Skeletal muscle satellite cell (primary cell): ENCODE results near the gene KDR.

Experiments used
- H3K27me3 ChIP-seq: 2 replicates; pipeline ENCODE4 v1.7.0; 2013; ENCODE audit warnings: low read length; ENCODE audit not compliant: control insufficient read depth, insufficient read depth
- H3K36me3 ChIP-seq: 2 replicates; pipeline ENCODE4 v1.7.0; 2013; ENCODE audit warnings: mild to moderate bottlenecking, control low read depth, low read length; ENCODE audit not compliant: insufficient read depth
- H3K4me1 ChIP-seq: 2 replicates; pipeline ENCODE4 v1.7.0; 2013; ENCODE audit warnings: low read length; ENCODE audit not compliant: control insufficient read depth, insufficient read depth
- H3K4me2 ChIP-seq: 2 replicates; pipeline ENCODE4 v1.7.0; 2013; ENCODE audit warnings: mild to moderate bottlenecking, low read length
- H3K4me3 ChIP-seq: 2 replicates; pipeline ENCODE4 v1.7.0; 2013; ENCODE audit warnings: low read length
- H3K9ac ChIP-seq: 2 replicates; pipeline ENCODE4 v1.7.0; 2013; ENCODE audit warnings: mild to moderate bottlenecking, low read depth, low read length, moderate library complexity
- H3K9me3 ChIP-seq: replicated peaks from 2 replicates; pipeline ENCODE4 v1.7.0; 2013; ENCODE audit warnings: mild to moderate bottlenecking, control low read depth, low read length

KDR gene

GRCh38 chr4:55077577-55077976, 47.8 kb downstream of the KDR start:
- Histone ChIP-seq H3K4me1 (no peaks in the 10 kb centered on the region), H3K4me3 (no peak overlapping the region)

GRCh38 chr4:55075823-55076716, 49.3 kb downstream of the KDR start:
- Histone ChIP-seq H3K4me2 (no peak overlapping the region), H3K36me3 (no peaks in the 10 kb centered on the region), H3K4me3 (no peak overlapping the region), H3K9me3 (no peaks in the 10 kb centered on the region), H3K9ac (no peak overlapping the region), H3K4me1 (no peaks in the 10 kb centered on the region), H3K27me3 (peaks cover 4% of the 10 kb centered on the region)

More at GRCh38 chr4:55077577-55077976, 47.8 kb downstream of the KDR start:
- Histone ChIP-seq H3K36me3 (no peaks in the 10 kb centered on the region), H3K27me3 (peaks cover 4% of the 10 kb centered on the region), H3K9ac (no peak overlapping the region), H3K4me2 (no peak overlapping the region), H3K9me3 (no peaks in the 10 kb centered on the region)

- no peaks in the 10 kb centered on the region for H3K4me1 ChIP-seq
Observed at GRCh38 chr4:55075376-55075775, 50.0 kb downstream of the KDR start.

GRCh38 chr4:55074386-55074785, 51.0 kb downstream of the KDR start:
- no peaks in the 10 kb centered on the region for H3K36me3 ChIP-seq

More at GRCh38 chr4:55075376-55075775, 50.0 kb downstream of the KDR start:
- H3K36me3 ChIP-seq: no peaks in the 10 kb centered on the region
- no peak overlapping the region for H3K4me2 ChIP-seq
- H3K4me3 ChIP-seq: no peak overlapping the region
- no peaks in the 10 kb centered on the region for H3K9me3 ChIP-seq
- H3K27me3 ChIP-seq: peaks cover 4% of the 10 kb centered on the region
- H3K9ac ChIP-seq: no peak overlapping the region

GRCh38 chr4:55071951-55072350, 53.4 kb downstream of the KDR start:
- no peak overlapping the region for H3K4me3 ChIP-seq
- H3K4me1 ChIP-seq: no peaks in the 10 kb centered on the region
- H3K9ac ChIP-seq: no peak overlapping the region
- no peak overlapping the region for H3K4me2 ChIP-seq
- H3K9me3 ChIP-seq: no peaks in the 10 kb centered on the region
- H3K36me3 ChIP-seq: no peaks in the 10 kb centered on the region
- H3K27me3 ChIP-seq: peaks cover 4% of the 10 kb centered on the region

More at GRCh38 chr4:55074386-55074785, 51.0 kb downstream of the KDR start:
- H3K27me3 ChIP-seq: peaks cover 4% of the 10 kb centered on the region
- no peak overlapping the region for H3K4me2 ChIP-seq
- H3K4me3 ChIP-seq: no peak overlapping the region
- H3K9me3 ChIP-seq: no peaks in the 10 kb centered on the region
- H3K4me1 ChIP-seq: no peaks in the 10 kb centered on the region
- H3K9ac ChIP-seq: no peak overlapping the region

GRCh38 chr4:55069248-55069647, 56.1 kb downstream of the KDR start:
- no peaks in the 10 kb centered on the region for H3K9me3 ChIP-seq
- no peaks in the 10 kb centered on the region for H3K4me1 ChIP-seq
- no peak overlapping the region for H3K4me2 ChIP-seq
- no peak overlapping the region for H3K4me3 ChIP-seq
- no peak overlapping the region for H3K9ac ChIP-seq
- H3K27me3 ChIP-seq: no peaks in the 10 kb centered on the region
- H3K36me3 ChIP-seq: no peaks in the 10 kb centered on the region

- Histone ChIP-seq H3K36me3 (no peaks in the 10 kb centered on the region), H3K4me2 (no peak overlapping the region), H3K4me1 (no peaks in the 10 kb centered on the region), H3K9me3 (no peaks in the 10 kb centered on the region), H3K27me3 (no peaks in the 10 kb centered on the region), H3K9ac (no peak overlapping the region), H3K4me3 (no peak overlapping the region)
Observed at GRCh38 chr4:55068522-55068921, 56.9 kb downstream of the KDR start.

GRCh38 chr4:55066018-55066417, 59.4 kb downstream of the KDR start:
- Histone ChIP-seq H3K4me2 (no peak overlapping the region), H3K4me3 (no peak overlapping the region), H3K4me1 (no peaks in the 10 kb centered on the region), H3K9ac (no peak overlapping the region), H3K36me3 (no peaks in the 10 kb centered on the region), H3K27me3 (no peaks in the 10 kb centered on the region), H3K9me3 (no peaks in the 10 kb centered on the region)

GRCh38 chr4:55055529-55055928, 69.9 kb downstream of the KDR start:
- Histone ChIP-seq H3K4me1 (no peaks in the 10 kb centered on the region), H3K4me3 (no peak overlapping the region), H3K4me2 (no peak overlapping the region), H3K36me3 (no peaks in the 10 kb centered on the region), H3K27me3 (peaks cover 3% of the 10 kb centered on the region), H3K9me3 (no peaks in the 10 kb centered on the region), H3K9ac (no peak overlapping the region)

GRCh38 chr4:55051532-55051931, 73.9 kb downstream of the KDR start:
- no peak overlapping the region for H3K4me2 ChIP-seq
- no peak overlapping the region for H3K9ac ChIP-seq
- H3K4me3 ChIP-seq: no peak overlapping the region
- peaks cover 3% of the 10 kb centered on the region for H3K27me3 ChIP-seq
- H3K36me3 ChIP-seq: no peaks in the 10 kb centered on the region
- no peaks in the 10 kb centered on the region for H3K9me3 ChIP-seq
- no peaks in the 10 kb centered on the region for H3K4me1 ChIP-seq

GRCh38 chr4:55050418-55050950, 74.9 kb downstream of the KDR start:
- Histone ChIP-seq H3K4me2 (no peak overlapping the region), H3K27me3 (peaks cover 3% of the 10 kb centered on the region), H3K4me3 (no peak overlapping the region), H3K9ac (no peak overlapping the region), H3K9me3 (no peaks in the 10 kb centered on the region), H3K4me1 (no peaks in the 10 kb centered on the region), H3K36me3 (no peaks in the 10 kb centered on the region)
